Measurements from ENCODE around the gene PWWP3B. TPM values are rescaled to one million over a fixed set of nuclear protein-coding genes. Genes with fewer than 3 reads are reported as not detected.

PWWP3B gene
- total and polyA plus RNA-seq, 9 of the 15 experiments (the other 6 are each of a cell fraction or from before 2014, with no cell fraction given) = not detected

Other genes starting within 250 kb of the PWWP3B start
- not detected in 2 replicates for gene SERPINA7, start 129.6 kb upstream of the PWWP3B start, total RNA-seq (2014; rRNA removed)
- not detected in 2 replicates for gene SERPINA7, start 129.6 kb upstream of the PWWP3B start, total RNA-seq (2014; rRNA removed; fragmentation: Illumina TruSeq; extraction: Trizol)
- gene SERPINA7, start 129.6 kb upstream of the PWWP3B start, total RNA-seq (2015; rRNA removed; fragmentation: Illumina TruSeq; extraction: Trizol) = not detected in 2 replicates
- gene SERPINA7, start 129.6 kb upstream of the PWWP3B start, total RNA-seq (2021) = not detected in 2 replicates
- not detected in 2 replicates for gene SERPINA7, start 129.6 kb upstream of the PWWP3B start, polyA plus RNA-seq (2011; rRNA removed)
- gene SERPINA7, start 129.6 kb upstream of the PWWP3B start, polyA plus RNA-seq (2014; fragmentation: Illumina TruSeq; extraction: Trizol) = not detected in 2 replicates
- not detected for gene SERPINA7, start 129.6 kb upstream of the PWWP3B start, polyA plus RNA-seq (2014; fragmentation: Nextera tagmentation; extraction: Ambion mirVana)
- not detected in 2 replicates for gene SERPINA7, start 129.6 kb upstream of the PWWP3B start, polyA plus RNA-seq (2014; rRNA removed)

All from K562 (cell line).